ENCODE measurements around the gene TRIM68. TPM values are rescaled to one million over a fixed set of nuclear protein-coding genes. Genes with fewer than 3 reads are reported as not detected.

The TRIM68 gene, protein sequence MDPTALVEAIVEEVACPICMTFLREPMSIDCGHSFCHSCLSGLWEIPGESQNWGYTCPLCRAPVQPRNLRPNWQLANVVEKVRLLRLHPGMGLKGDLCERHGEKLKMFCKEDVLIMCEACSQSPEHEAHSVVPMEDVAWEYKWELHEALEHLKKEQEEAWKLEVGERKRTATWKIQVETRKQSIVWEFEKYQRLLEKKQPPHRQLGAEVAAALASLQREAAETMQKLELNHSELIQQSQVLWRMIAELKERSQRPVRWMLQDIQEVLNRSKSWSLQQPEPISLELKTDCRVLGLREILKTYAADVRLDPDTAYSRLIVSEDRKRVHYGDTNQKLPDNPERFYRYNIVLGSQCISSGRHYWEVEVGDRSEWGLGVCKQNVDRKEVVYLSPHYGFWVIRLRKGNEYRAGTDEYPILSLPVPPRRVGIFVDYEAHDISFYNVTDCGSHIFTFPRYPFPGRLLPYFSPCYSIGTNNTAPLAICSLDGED
- 7.4 and 12.7 TPM in 2 replicates for total RNA-seq

DNA sequence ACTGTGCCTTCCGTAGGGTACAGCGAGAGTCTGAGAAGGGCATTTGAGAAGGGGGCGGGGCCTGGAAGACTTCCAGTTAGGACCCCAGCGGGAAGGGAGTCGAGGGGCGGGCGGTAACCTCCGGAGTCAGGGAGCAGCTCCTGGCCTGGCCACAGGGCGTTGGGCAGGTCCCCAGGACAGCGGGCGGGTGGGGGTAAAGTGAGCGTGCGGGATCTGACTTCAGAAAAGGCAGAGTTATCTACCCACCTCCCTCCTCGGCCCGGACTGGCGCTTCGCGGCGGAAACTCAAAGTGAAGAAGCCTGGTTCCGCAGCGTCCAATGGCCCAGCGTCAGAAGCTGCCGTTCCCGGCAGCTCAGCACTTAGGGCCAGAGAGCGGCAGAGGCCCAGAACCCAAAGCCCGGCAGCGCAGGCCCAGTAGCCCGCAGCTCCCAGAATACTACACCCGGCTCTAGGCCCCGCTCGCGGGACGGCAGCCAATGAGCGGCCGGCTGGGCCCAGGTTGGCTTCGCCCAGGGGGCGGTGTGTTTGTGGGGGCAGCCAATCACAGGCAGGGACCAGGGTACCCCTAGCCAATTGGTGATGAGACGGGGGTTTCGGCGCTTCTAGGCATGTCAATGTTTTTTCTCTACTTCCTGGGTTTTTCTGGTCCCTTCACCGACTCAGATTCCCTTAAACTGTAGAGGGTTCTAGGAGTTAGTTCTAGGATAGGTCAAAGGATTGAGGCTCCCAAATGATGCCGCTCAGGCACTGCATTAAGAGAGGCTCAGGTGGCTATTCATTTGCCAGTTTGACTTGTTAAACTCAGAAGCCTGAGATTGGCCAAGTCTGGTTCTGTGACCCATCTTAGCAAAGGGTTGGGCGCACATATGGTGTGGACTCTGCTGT, at the start of gene TRIM68:
Gene TRIM68 (minus strand): TSS at position 451 of the 886 bp plus-strand sequence. CDS start 2,727 bp downstream, outside the sequence.

DNA sequence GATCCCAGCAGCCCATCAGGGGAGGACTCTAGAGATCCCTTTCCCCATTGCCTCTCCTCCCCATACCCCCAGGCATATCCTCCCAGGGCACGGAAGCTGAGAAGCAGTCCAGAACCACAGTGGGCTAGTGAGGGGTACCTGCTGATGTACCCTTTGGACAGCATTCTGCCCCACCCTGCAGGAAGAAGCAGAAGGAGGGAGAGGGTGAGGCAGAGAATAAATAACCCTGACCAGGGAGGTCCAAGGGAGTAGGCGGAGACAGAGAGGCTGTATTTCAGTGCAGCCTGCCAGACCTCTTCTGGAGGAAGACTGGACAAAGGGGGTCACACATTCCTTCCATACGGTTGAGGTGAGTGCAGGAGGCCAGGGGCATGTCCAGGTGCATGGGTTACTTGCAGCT, 35.7 kb upstream of the TRIM68 start, which contains the start of gene OR51E1:
Gene OR51E1 (plus strand): TSS at position 301 of the 400 bp plus-strand sequence. CDS start 8,545 bp downstream, outside the sequence.

DNA sequence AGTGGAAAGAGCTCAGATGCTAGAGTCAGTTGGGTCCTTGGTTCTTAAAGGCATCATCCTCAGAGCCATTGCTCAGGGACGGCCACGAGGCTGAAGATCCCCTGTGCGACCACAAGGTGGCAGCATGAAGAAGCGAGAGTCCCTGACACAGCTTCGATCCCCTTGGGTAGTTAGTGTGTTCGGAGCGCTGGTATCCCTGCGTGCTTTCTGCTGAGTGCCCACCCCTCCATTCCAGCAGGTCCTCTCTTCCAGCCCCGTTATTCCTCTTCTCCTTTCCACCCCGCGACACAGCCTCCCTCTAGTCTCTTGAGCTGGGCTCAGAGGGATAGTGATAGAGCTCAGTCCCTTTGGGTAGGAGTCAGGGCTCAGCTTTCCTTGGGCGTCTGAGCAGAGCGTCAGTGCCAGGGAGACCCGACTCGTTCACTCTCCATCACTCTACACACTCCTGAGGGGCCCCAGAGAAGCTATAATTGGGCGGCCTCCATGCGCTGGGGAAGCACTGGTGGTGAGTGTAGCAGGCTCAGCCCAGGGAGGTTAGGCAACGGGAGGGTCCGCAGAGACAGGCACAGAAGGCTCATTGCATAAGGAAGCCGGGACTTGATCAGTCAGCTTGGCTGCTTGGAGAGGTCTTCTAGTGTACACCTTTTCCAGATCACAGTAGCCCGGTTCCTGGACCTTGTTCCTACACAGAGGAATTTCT, 29.1 kb upstream of the TRIM68 start, which contains the start of gene OR51D1:
Gene OR51D1 (plus strand): TSS at position 516 of the 700 bp plus-strand sequence. CDS start 2,314 bp downstream, outside the sequence.

DNA sequence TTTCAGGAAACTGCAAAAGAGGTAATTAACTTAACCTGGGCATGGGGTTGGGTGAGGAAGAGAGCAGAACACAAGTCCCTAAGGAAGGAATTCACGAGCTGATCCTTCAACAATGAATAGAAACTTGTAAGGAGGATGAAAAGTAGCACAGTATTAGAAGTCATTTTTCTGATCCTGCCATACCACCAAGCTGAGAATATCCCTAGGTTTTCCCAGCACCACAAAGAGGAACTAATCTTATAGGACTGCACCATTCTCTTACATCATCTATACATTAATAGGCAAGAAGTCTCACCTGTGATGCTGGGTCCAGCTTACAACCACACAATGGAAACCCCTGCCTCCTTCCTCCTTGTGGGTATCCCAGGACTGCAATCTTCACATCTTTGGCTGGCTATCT, 14.3 kb downstream of the TRIM68 start, which contains the start of gene OR52I1:
Gene OR52I1 (plus strand): TSS at position 301 of the 400 bp plus-strand sequence. CDS start 0 bp downstream, at position 301.

DNA sequence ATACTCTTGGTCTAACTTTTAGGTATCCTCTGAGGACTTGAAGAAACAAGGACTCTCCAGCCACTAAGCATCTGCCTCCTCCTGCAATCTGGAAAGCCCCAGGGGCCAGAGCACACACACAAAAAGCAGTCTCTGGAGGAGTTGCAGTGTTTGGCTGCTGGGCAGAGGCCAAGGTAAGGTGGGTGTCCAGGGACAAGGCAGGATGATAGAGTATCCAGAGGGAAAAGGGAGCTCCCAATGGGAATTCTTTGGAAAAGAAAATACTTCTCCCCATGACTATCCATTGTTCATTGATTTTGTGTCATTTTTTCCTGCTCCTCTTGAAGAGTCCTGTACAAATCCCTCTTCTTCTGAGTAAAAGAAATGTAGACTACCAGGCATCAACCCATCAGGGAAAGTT, 26.6 kb downstream of the TRIM68 start, which contains the start of gene OR52I2:
Gene OR52I2 (plus strand): TSS at position 301 of the 400 bp plus-strand sequence.

Other genes with a start within 250 kb of the TRIM68 start
- not detected in 2 replicates for gene OR52B4, start 239.8 kb downstream of the TRIM68 start, total RNA-seq
- gene TRIM21, start 214.5 kb downstream of the TRIM68 start, total RNA-seq, result 37.4 and 44.1 TPM in 2 replicates
- gene OR52K2, start 158.9 kb downstream of the TRIM68 start, total RNA-seq, result not detected in 2 replicates
- not detected in 2 replicates for gene OR52K1, start 125.6 kb downstream of the TRIM68 start, total RNA-seq
- not detected in 2 replicates for gene OR52M1, start 63.0 kb downstream of the TRIM68 start, total RNA-seq
- gene OR52I2, start 26.5 kb downstream of the TRIM68 start, total RNA-seq, result not detected in 2 replicates
- gene OR52I1, start 14.2 kb downstream of the TRIM68 start, total RNA-seq, result not detected in 2 replicates
- not detected in 2 replicates for gene OR51D1, start 29.2 kb upstream of the TRIM68 start, total RNA-seq
- not detected in 2 replicates for gene OR51E1, start 35.8 kb upstream of the TRIM68 start, total RNA-seq
- gene OR51E2, start 89.6 kb upstream of the TRIM68 start, total RNA-seq, result not detected in 2 replicates
- not detected in 2 replicates for gene MMP26, start 96.6 kb upstream of the TRIM68 start, total RNA-seq
- gene OR51F1, start 161.7 kb upstream of the TRIM68 start, total RNA-seq, result not detected in 2 replicates
- not detected in 2 replicates for gene OR52R1, start 196.1 kb upstream of the TRIM68 start, total RNA-seq
- not detected in 2 replicates for gene OR51F2, start 213.1 kb upstream of the TRIM68 start, total RNA-seq
- not detected in 2 replicates for gene OR51S1, start 241.0 kb upstream of the TRIM68 start, total RNA-seq